Smooth muscle cell (in vitro differentiated cells): Measurements from ENCODE around the gene TESK2. TPM values are rescaled to one million over a fixed set of nuclear protein-coding genes. Genes with fewer than 3 reads are reported as not detected.

Source experiments
- DNase-seq: peaks from one replicate; lab custom pipeline; 2025; ENCODE audit not compliant: unreplicated experiment; lab: John Stamatoyannopoulos, UW
- H2AFZ ChIP-seq: fragments of 200-600 bp; sonication (generic); 2 replicates; pipeline ENCODE4 v1.6.0; 2016; ENCODE audit warnings: antibody characterized with exemption, low read depth, mild to moderate bottlenecking
- H3F3A ChIP-seq: fragments of 200-600 bp; sonication (generic); 2 replicates; pipeline ENCODE4 v1.6.0; 2017; ENCODE audit warnings: antibody characterized with exemption, low read depth
- H3K27ac ChIP-seq: fragments of 200-600 bp; sonication (generic); 2 replicates; pipeline ENCODE4 v1.5.1; 2016; ENCODE audit warnings: low read depth, mild to moderate bottlenecking
- H3K27me3 ChIP-seq: fragments of 200-600 bp; sonication (generic); 2 replicates; pipeline ENCODE4 v1.6.1; 2016; ENCODE audit warnings: low read depth, mild to moderate bottlenecking
- H3K36me3 ChIP-seq: fragments of 200-600 bp; sonication (generic); 2 replicates; pipeline ENCODE4 v1.5.1; 2016; ENCODE audit warnings: low read depth
- H3K4me1 ChIP-seq: fragments of 200-600 bp; sonication (generic); 2 replicates; pipeline ENCODE4 v1.5.1; 2016; ENCODE audit warnings: low read depth
- H3K4me2 ChIP-seq: fragments of 200-600 bp; sonication (generic); 2 replicates; pipeline ENCODE4 v1.6.0; 2016; ENCODE audit warnings: mild to moderate bottlenecking
- H3K4me3 ChIP-seq: fragments of 200-600 bp; sonication (generic); 2 replicates; pipeline ENCODE4 v1.5.1; 2016; ENCODE audit warnings: mild to moderate bottlenecking
- H3K79me2 ChIP-seq: fragments of 200-600 bp; sonication (generic); 2 replicates; pipeline ENCODE4 v1.6.0; 2016; ENCODE audit warnings: low read depth, mild to moderate bottlenecking
- H3K9ac ChIP-seq: fragments of 200-600 bp; sonication (generic); 2 replicates; pipeline ENCODE4 v1.6.0; 2016; ENCODE audit warnings: low read depth
- H3K9me3 ChIP-seq: fragments of 200-600 bp; sonication (generic); replicated peaks from 2 replicates; pipeline ENCODE4 v1.5.1; 2016; ENCODE audit warnings: low read depth
- H4K20me1 ChIP-seq: fragments of 200-600 bp; sonication (generic); 2 replicates; pipeline ENCODE4 v1.6.0; 2016; ENCODE audit warnings: low read depth
- WGBS: methylation state at CpG from one replicate; pipeline ENCODE4 v1.1.7; 2016; ENCODE audit warnings: low lambda C conversion rate; 5-methylcytosine and 5-hydroxymethylcytosine counted together
- polyA plus RNA-seq: library from polyadenylated mRNA; unstranded; fragments of >200 nt; fragmentation: Nextera tagmentation; extraction: Ambion mirVana; gene quantifications from 2 replicates; pipeline ENCODE4 v1.2.1, GENCODE V29; 2016
- total RNA-seq: library from RNA; depleted of rRNA; stranded (reverse); fragments of >200 nt; gene quantifications from 2 replicates; pipeline ENCODE4 v1.2.3, GENCODE V29; 2014
- TF ChIP-seq, protein P1 (sequence below): fragments of 200-600 bp; sonication (generic); IDR thresholded peaks from 2 replicates; pipeline ENCODE4 v1.5.1; 2017; ENCODE audit warnings: borderline replicate concordance, mild to moderate bottlenecking, antibody characterized with exemption; ENCODE audit not compliant: insufficient read depth, poor library complexity, severe bottlenecking

Gene TESK2
- total and polyA plus RNA-seq, 2 experiments from 2014 or later = 1.3 to 4.3 TPM

- WGBS = 17% methylated on average over 7 of the region's 7 CpGs
- Histone ChIP-seq H2AFZ (peak overlapping the region; percentile 82), H3K9me3 (no peaks in the 10 kb centered on the region), H3K27me3 (no peaks in the 10 kb centered on the region), H3K4me2 (peak overlapping the region; percentile 87), H4K20me1 (no peaks in the 10 kb centered on the region), H3K9ac (peak overlapping the region; percentile 2), H3K4me1 (peaks cover 8% of the 10 kb centered on the region), H3K27ac (no peak overlapping the region), H3K4me3 (peak overlapping the region; percentile 58), H3K79me2 (no peaks in the 10 kb centered on the region), H3F3A (no peaks in the 10 kb centered on the region), H3K36me3 (no peaks in the 10 kb centered on the region)
- TF ChIP-seq, protein P1, sequence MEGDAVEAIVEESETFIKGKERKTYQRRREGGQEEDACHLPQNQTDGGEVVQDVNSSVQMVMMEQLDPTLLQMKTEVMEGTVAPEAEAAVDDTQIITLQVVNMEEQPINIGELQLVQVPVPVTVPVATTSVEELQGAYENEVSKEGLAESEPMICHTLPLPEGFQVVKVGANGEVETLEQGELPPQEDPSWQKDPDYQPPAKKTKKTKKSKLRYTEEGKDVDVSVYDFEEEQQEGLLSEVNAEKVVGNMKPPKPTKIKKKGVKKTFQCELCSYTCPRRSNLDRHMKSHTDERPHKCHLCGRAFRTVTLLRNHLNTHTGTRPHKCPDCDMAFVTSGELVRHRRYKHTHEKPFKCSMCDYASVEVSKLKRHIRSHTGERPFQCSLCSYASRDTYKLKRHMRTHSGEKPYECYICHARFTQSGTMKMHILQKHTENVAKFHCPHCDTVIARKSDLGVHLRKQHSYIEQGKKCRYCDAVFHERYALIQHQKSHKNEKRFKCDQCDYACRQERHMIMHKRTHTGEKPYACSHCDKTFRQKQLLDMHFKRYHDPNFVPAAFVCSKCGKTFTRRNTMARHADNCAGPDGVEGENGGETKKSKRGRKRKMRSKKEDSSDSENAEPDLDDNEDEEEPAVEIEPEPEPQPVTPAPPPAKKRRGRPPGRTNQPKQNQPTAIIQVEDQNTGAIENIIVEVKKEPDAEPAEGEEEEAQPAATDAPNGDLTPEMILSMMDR = no peak
- no peak for DNase-seq
These were observed 8.4 kb upstream of the TESK2 start for GRCh38 chr1:45499415-45499769.

DNA sequence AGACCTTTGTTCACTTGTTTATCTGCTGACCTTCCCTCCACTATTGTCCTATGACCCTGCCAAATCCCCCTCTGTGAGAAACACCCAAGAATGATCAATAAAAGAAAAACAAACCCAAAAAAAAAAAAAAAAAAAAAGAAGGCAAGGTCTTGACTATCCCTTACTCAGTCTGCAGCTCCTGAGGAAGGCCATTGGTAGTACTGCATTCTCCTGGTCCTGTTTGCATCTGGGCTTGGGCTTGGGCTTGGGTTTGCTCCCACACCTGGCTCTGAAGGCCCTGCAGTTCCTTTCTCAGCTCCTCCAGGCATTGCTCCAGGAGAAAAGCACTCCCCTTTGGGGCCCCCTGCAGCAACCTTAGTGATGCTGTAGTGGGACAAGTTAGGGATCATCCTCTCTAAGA lies 7.3 kb upstream of the TESK2 start:
- DNase-seq = no peak
- no peak overlapping the region for H3K4me2 ChIP-seq

GRCh38 chr1:45493116-45493697 lies 2.2 kb upstream of the TESK2 start:
- no peaks in the 10 kb centered on the region for H4K20me1 ChIP-seq
- DNase-seq = no peak
- H3K4me3 ChIP-seq = no peak overlapping the region
- no peaks in the 10 kb centered on the region for H3F3A ChIP-seq
- no peak overlapping the region for H3K9ac ChIP-seq
- H3K9me3 ChIP-seq = no peaks in the 10 kb centered on the region
- no peak overlapping the region for H3K27ac ChIP-seq
- H3K4me1 ChIP-seq = peaks cover 11% of the 10 kb centered on the region
- H3K36me3 ChIP-seq = no peaks in the 10 kb centered on the region
- 72% methylated on average over 2 of the region's 2 CpGs for WGBS
- TF ChIP-seq, protein P1 = peak; percentile 48
- H3K4me2 ChIP-seq = no peak overlapping the region
- peaks cover 8% of the 10 kb centered on the region for H3K27me3 ChIP-seq
- H3K79me2 ChIP-seq = no peaks in the 10 kb centered on the region
- no peak overlapping the region for H2AFZ ChIP-seq

More for the DNA sequence above, 7.3 kb upstream of the TESK2 start:
- Histone ChIP-seq H3K27me3 (no peaks in the 10 kb centered on the region), H3K9me3 (no peaks in the 10 kb centered on the region), H3K79me2 (no peaks in the 10 kb centered on the region), H3K27ac (no peak overlapping the region), H3F3A (no peaks in the 10 kb centered on the region), H3K9ac (no peak overlapping the region), H3K4me1 (peaks cover 8% of the 10 kb centered on the region), H2AFZ (no peak overlapping the region), H3K36me3 (no peaks in the 10 kb centered on the region), H3K4me3 (no peak overlapping the region), H4K20me1 (no peaks in the 10 kb centered on the region)
- TF ChIP-seq, protein P1 = no peak

GRCh38 chr1:45492691-45493090 lies 1.7 kb upstream of the TESK2 start:
- Histone ChIP-seq H3K36me3 (no peaks in the 10 kb centered on the region), H2AFZ (no peak overlapping the region), H3K4me3 (no peak overlapping the region), H3K79me2 (no peaks in the 10 kb centered on the region), H3K9me3 (no peaks in the 10 kb centered on the region), H4K20me1 (no peaks in the 10 kb centered on the region), H3K27ac (no peak overlapping the region), H3K4me1 (peaks cover 11% of the 10 kb centered on the region), H3K27me3 (peaks cover 8% of the 10 kb centered on the region), H3K4me2 (no peak overlapping the region), H3K9ac (no peak overlapping the region), H3F3A (no peaks in the 10 kb centered on the region)
- DNase-seq = no peak
- 94% methylated on average over 3 of the region's 3 CpGs for WGBS
- TF ChIP-seq, protein P1 = no peak
